ENCODE measurements around the gene MAP1LC3A. TPM values are rescaled to one million over a fixed set of nuclear protein-coding genes. Genes with fewer than 3 reads are reported as not detected.

Gene MAP1LC3A
- total RNA-seq (32.1 and 32.7 TPM in 2 replicates), polyA plus RNA-seq (39.8 and 54.1 TPM in 2 replicates), polyA minus RNA-seq (5.8 and 6.9 TPM in 2 replicates), Bru-seq, nascent RNA (percentile 27 among the genes with signal in this experiment), BruChase-seq, experiment 1, labeled RNA remaining after a 6-hour chase (percentile 35 among the genes with signal in this experiment), BruChase-seq, experiment 2, labeled RNA remaining after a 2-hour chase (percentile 30 among the genes with signal in this experiment)
- 12.5 and 26.1 TPM in 2 replicates for polyA plus RNA-seq (2011; cell fraction: cytosol; rRNA removed)
- 75.2 and 90.4 TPM in 2 replicates for polyA plus RNA-seq (2011; cell fraction: nucleus; rRNA removed)
- polyA plus RNA-seq (2012), result 23.2 and 47.2 TPM in 2 replicates
- polyA minus RNA-seq (2011; cell fraction: cytosol; rRNA and poly(A)+ RNA removed), result not detected
- polyA minus RNA-seq (2011; cell fraction: nucleus; rRNA and poly(A)+ RNA removed), result 7.1 and 25.6 TPM in 2 replicates
- long read RNA-seq, transcript MAP1LC3A-203 (5 exons, 698 nt), result minor isoform, 11 of 43 reads
- long read RNA-seq, transcript MAP1LC3A-201 (4 exons, 1,574 nt), result major isoform, 23 of 43 reads
- long read RNA-seq, partial matches to known transcripts, result 6 of 43 reads
- long read RNA-seq, other reads (novel, unspliced or antisense), result 3 of 43 reads

- ChIA-PET CTCF (interaction anchor here (0.7 to 3.1 kb wide), 11 partner anchors 13 to 368 kb away, joined by 3 to 10 read pairs (median 4); partner anchors contain the start of gene TP53INP2), POLR2A (interaction anchor here (1.2 kb wide), 1 partner anchor 145 kb away, joined by 4 read pairs; the partner anchor contains the start of gene TP53INP2)
- Histone ChIP-seq H3K79me2 (ENCODE audit: control insufficient read depth, insufficient read depth, low read length) (no peaks in the 10 kb centered on the region), H3K9ac (replicated peaks; ENCODE audit: extremely low read depth, insufficient read depth, low read length) (peak within 1 kb of the TSS; percentile 83), H3K9me3 (replicated peaks; ENCODE audit: control insufficient read depth, insufficient read depth, low read length) (no peaks in the 10 kb centered on the region), H3K36me3 (ENCODE audit: control insufficient read depth in 2 of 2, extremely low read depth in 1 of 2, insufficient read depth in 2 of 2, low read length in 2 of 2) (no peaks in the 10 kb centered on the region), H4K20me1 (replicated peaks; ENCODE audit: control insufficient read depth, extremely low read depth, insufficient read depth, low read length) (no peaks in the 10 kb centered on the region), H3K27me3 (ENCODE audit: control insufficient read depth in 2 of 2, insufficient read depth in 2 of 2, low read length in 2 of 2) (no peaks in the 10 kb centered on the region), H3K27ac (ENCODE audit: insufficient read depth, low read depth, low read length) (peak within 1 kb of the TSS; percentile 77), H3K4me1 (ENCODE audit: control insufficient read depth, extremely low read depth, insufficient read depth, low read length) (no peaks in the 10 kb centered on the region), H2AFZ (ENCODE audit: low read depth, low read length) (peak within 1 kb of the TSS; percentile 83), H3K4me2 (ENCODE audit: insufficient read depth, low read length) (peak within 1 kb of the TSS; percentile 46), H3K9me1 (replicated peaks; ENCODE audit: control insufficient read depth, extremely low read depth, insufficient read depth, low read length) (no peaks in the 10 kb centered on the region), H3K4me3 (replicated peaks in 1 of 3; ENCODE audit: insufficient read depth in 1 of 3, low read depth in 1 of 3, low read length in 3 of 3) (peak within 1 kb of the TSS; percentile 60 to 92 (median 73))
- FAIRE-seq (peak; percentile 89), DNase-seq (ENCODE audit: low read depth, low spot score) (peak; percentile 93)
- intact Hi-C loops (cut with micrococcal nuclease), result loop anchor here (2.0 kb wide), 1 partner anchor 150 kb away; no protein-coding TSS in a partner anchor
- TF ChIP-seq POLR2AphosphoS5 (IDR thresholded peaks at IDR 0.05; ENCODE audit: insufficient read depth, low read depth, low read length) (peak; percentile 27), MYC (IDR thresholded peaks at IDR 0.05; ENCODE audit: low read depth, low read length) (no peak)
- dilution Hi-C loops (cut with MboI; ENCODE audit: extremely low pct_ligation_motif_present, low sequenced_read_pairs), result no loop called here
- BruUV-seq (replicated peaks), result no TSS peak
Measured at GRCh38 chr20:34558320-34559218, at the start of gene MAP1LC3A. Gene MAP1LC3A (plus strand): TSS chr20:34558718. CDS start chr20:34558869, 151 bp downstream.

- H4K20me1 ChIP-seq (replicated peaks; ENCODE audit: control insufficient read depth, extremely low read depth, insufficient read depth, low read length), result no peaks in the 10 kb centered on the region
- H3K4me1 ChIP-seq (ENCODE audit: control insufficient read depth, extremely low read depth, insufficient read depth, low read length), result peaks cover 8% of the 10 kb centered on the region
- no peaks in the 10 kb centered on the region for H3K9me3 ChIP-seq (replicated peaks; ENCODE audit: control insufficient read depth, insufficient read depth, low read length)
- no peak overlapping the region for H3K4me2 ChIP-seq (ENCODE audit: insufficient read depth, low read length)
- no peaks in the 10 kb centered on the region for H3K27me3 ChIP-seq (ENCODE audit: control insufficient read depth in 2 of 2, insufficient read depth in 2 of 2, low read length in 2 of 2)
- no TSS peak for BruUV-seq (replicated peaks)
- peaks cover 11 to 16% of the 10 kb centered on the region in 2 experiments for H3K36me3 ChIP-seq (ENCODE audit: control insufficient read depth in 2 of 2, extremely low read depth in 1 of 2, insufficient read depth in 2 of 2, low read length in 2 of 2)
- H3K27ac ChIP-seq (ENCODE audit: insufficient read depth, low read depth, low read length), result no peak overlapping the region
- H3K9ac ChIP-seq (replicated peaks; ENCODE audit: extremely low read depth, insufficient read depth, low read length), result no peak overlapping the region
- FAIRE-seq (no peak), DNase-seq (ENCODE audit: low read depth, low spot score) (no peak)
- TF ChIP-seq FOS (IDR thresholded peaks at IDR 0.05; ENCODE audit: borderline replicate concordance, insufficient read depth, low read length) (no peak), MYC (IDR thresholded peaks at IDR 0.05; ENCODE audit: low read depth, low read length) (no peak), GATA2 (IDR thresholded peaks at IDR 0.05; ENCODE audit: insufficient read depth, insufficient read length, low read depth, low read length) (no peak), EZH2 (IDR thresholded peaks at IDR 0.05; ENCODE audit: borderline replicate concordance, low read depth, low read length, severe bottlenecking) (no peak), POLR2A (IDR thresholded peaks at IDR 0.05; ENCODE audit: low read depth, low read length) (no peak), POLR2AphosphoS5 (IDR thresholded peaks at IDR 0.05; ENCODE audit: insufficient read depth, low read depth, low read length) (no peak), JUN (IDR thresholded peaks at IDR 0.05; ENCODE audit: borderline replicate concordance, insufficient read depth, insufficient read length, low read depth) (no peak), CTCF (IDR thresholded peaks at IDR 0.05; ENCODE audit: extremely low read depth in 1 of 2, insufficient read depth in 1 of 2, low read depth in 1 of 2, low read length in 2 of 2) (no peak), MAX (IDR thresholded peaks at IDR 0.05; ENCODE audit: insufficient read depth, insufficient read length) (no peak)
- intact Hi-C loops (cut with micrococcal nuclease), result no loop called here
- dilution Hi-C loops (cut with MboI; ENCODE audit: extremely low pct_ligation_motif_present, low sequenced_read_pairs), result no loop called here
- ChIA-PET CTCF (no interaction called here), POLR2A (no interaction called here)
- no peak overlapping the region for H2AFZ ChIP-seq (ENCODE audit: low read depth, low read length)
- no peaks in the 10 kb centered on the region for H3K9me1 ChIP-seq (replicated peaks; ENCODE audit: control insufficient read depth, extremely low read depth, insufficient read depth, low read length)
- no peak overlapping the region for H3K4me3 ChIP-seq (replicated peaks in 1 of 3; ENCODE audit: insufficient read depth in 1 of 3, low read depth in 1 of 3, low read length in 3 of 3)
- no peaks in the 10 kb centered on the region for H3K79me2 ChIP-seq (ENCODE audit: control insufficient read depth, insufficient read depth, low read length)
Measured at GRCh38 chr20:34510575-34510974, 47.9 kb upstream of the MAP1LC3A start.

Measured in endothelial cell of umbilical vein (primary cell).